HG02623 (cell line): ENCODE data around the gene KCNC4.

ENCODE experiments used
- ATAC-seq: cut with Tn5 transposase; IDR thresholded peaks from one replicate; pipeline ENCODE4 v1.9.1; 2021; ENCODE audit warnings: moderate library complexity; ENCODE audit not compliant: unreplicated experiment

KCNC4 gene

DNA sequence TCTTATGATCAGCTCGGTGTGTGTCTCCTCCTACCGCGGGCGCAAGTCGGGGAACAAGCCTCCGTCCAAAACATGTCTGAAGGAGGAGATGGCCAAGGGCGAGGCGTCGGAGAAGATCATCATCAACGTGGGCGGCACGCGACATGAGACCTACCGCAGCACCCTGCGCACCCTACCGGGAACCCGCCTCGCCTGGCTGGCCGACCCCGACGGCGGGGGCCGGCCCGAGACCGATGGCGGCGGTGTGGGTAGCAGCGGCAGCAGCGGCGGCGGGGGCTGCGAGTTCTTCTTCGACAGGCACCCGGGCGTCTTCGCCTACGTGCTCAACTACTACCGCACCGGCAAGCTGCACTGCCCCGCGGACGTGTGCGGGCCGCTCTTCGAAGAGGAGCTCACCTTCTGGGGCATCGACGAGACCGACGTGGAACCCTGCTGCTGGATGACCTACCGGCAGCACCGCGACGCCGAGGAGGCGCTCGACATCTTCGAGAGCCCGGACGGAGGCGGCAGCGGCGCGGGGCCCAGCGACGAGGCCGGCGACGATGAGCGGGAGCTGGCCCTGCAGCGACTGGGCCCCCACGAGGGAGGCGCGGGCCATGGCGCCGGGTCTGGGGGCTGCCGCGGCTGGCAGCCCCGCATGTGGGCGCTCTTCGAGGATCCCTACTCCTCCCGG is 1.5 kb downstream of the KCNC4 start:
- ATAC-seq = no peak

DNA sequence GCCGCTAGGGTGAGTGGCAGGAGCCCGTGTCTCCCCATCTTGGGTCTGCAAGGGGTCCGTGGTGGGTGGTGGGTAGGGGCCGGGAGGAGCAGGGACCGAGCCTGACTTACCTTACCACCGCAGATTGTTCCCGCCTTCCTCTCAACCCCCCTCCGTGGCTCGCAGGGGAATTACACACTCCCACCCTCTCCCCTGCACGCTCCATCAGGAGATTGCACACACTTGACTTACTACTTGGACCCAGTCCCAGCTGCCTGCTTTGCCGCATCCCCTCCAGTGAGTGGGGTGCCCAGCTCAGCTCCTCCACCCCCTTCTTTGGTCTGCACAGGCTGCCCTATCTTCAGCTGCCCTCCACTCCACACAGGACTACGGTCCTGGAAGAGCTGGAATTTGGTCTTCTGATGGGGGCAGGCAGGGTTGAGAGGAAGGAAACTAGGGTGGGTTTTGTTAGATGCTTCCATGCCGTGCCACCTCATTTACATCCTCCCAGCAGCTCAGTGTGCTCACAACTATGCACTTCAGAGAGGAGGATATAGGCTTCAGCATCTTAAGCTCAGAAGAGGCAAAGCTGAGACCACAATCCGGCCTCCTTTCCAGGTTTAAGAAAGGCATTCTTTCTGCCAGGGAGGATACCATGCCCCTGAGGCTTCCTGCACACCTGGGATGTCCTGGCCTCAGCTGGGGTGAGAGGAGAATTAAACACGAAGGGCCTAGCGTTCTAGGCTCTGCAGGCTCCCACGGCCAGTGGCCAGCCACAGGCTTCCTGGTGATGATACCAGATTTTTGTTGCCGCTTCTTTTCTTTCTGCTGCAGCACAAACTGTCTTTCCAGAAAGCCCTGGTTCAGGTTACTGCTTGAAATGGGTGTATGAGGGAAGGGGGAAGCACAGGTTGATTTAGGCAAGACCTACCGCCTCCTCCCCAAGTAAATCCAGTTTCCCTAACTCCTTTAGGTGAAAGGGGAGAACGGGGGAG is 2.3 kb downstream of the KCNC4 start:
- no peak for ATAC-seq

DNA sequence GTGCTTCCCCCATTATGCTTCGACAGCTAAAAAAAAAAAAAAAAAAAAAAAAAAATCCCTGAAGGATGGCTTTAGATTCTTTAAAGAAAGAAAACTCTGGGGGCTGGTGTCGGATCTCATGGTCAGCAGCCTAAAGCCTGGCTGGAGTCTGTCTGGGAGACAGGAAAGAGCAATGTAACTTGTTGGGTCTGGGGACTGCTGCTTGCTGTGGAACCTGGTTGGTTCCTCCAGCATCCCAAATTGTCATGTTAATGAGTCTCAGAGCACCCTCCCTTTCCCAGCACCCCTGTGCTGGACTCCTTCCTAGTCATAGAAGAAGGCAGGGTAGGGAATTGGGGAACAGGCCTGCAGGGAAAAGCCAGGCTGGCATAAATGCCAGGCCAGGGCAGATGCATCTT is 3.0 kb downstream of the KCNC4 start:
- ATAC-seq = no peak

DNA sequence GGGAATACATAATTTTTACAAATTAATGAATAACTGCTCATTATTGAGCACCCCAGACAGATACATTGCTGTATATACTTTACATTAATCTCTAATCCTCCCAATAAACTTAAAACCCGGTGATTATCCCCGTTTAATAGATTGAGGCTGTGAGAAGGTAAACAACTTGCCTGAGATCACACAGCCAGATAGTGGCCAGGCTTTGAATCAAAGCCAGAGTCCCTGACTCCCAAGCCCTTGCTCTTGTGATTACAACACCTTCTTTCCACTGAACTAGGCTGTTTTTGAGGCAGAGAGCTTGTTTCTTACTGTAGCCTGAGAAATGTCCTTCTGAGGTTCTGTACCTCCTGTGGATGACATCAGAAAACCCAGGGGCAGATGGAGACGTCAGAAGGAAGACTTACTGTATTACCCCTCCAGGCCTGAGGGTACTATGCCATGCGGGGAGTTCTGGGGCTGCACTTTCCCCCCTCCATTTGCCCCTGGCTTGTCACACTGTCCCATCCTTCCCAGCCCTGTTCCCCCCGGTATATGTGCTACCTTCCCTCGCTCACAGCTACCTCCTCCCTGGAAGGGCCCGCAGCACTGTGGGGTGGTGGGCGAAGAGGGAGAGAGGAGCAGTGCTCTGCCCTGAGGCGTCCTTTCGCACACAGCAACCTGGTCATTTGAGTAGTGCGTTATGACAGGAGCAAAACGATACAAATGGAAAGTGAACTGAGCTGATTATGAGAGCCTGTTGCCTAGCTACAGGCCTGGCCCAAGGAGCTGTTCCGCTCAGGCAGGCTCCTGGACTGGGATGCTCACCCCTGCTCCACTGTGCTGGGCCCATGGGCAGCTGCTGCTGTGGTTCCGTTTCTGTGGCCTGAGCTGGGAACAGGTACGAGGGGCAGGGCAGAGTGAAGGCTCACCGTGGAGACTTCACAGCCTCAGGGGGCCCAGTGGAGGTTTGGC is 4.6 kb downstream of the KCNC4 start:
- ATAC-seq = no peak

DNA sequence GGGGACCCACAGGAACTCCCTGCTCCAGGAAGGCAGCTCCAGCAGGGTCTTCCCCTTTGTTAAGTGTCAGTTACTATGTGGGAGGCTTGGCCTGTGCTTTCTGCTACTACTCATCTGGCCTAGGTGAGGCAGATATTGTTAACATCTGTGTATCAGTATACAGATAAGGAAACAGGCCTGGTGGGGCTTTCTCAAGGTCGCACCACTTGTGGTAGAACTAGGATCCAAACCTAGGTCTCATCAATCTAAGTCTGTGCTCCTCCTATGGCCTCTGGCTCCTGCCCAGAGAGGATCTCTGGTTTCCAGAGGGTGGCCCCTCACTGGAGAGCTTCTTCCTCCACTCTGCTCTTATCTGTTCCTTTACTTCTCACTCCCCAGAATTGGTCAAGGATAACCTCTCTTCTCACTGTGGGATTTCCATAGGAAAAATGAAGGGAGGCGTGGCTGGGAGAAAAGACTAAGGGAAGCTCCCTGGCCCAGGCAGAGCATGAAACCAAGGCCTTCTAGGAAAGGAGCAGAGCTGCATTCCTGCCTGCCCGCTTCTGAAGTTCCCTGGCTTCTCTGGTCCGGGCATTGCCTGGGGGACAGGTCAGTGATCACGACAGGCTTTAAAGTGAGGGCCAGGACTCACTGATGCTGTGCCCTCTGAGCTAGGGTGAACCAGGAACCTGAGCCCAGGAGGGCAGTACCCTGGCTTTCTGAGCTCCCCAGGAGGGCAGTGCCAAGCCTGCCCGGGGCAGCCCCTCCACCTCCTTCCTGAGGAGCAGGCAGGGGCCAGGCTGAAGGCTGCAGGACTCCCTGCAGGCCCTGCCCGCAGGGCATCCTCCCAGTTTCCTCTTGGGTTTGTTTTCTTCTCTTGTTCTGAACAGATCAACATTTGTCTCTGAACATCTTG is 5.8 kb downstream of the KCNC4 start:
- ATAC-seq = no peak

DNA sequence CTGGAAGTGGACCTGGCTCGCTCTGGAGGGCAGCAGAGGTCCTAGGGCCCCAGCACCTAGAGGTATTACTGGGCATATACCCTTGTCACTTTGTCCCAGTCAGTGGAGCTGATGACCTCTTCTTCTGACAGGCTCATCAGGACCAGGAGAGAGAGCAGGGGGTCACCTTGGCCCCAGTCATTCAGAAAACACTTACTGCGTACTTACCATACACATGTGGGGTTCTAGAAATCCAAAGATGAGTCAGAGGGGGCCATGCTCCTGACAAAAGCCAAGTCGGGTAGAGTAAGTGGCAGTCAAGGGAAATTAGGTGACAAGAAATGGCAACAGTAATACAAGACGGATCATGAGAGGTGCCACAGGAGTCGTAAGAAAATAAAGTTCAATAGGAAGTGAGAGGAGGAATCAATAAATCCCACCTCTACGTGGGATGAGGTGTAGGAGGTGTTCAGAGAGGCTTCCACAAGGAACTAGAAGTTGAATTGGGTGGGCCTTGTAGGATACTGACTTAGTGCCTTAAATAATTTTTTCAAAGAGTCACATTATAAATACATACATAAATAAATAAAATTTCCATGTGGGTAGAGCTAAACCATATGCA is 6.8 kb downstream of the KCNC4 start:
- no peak for ATAC-seq

DNA sequence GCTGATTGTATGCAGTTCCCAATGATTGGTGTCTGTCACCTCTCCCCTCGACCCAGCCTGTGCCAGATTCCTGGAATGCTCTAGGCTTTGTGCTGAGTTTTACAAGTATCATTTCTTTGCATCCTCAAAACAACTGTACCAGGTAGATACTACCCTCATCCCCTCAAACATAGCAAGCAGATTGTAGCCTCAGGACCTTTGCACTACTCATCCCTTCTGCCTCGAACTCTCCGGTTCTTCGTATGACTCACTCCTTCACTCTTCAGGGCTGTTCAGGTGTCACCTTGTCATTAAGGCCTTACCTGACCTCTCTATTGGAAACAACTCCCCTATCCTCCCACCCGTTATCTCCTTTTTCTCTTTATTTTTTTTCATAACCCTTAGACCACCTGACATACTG is 8.0 kb downstream of the KCNC4 start:
- no peak for ATAC-seq

DNA sequence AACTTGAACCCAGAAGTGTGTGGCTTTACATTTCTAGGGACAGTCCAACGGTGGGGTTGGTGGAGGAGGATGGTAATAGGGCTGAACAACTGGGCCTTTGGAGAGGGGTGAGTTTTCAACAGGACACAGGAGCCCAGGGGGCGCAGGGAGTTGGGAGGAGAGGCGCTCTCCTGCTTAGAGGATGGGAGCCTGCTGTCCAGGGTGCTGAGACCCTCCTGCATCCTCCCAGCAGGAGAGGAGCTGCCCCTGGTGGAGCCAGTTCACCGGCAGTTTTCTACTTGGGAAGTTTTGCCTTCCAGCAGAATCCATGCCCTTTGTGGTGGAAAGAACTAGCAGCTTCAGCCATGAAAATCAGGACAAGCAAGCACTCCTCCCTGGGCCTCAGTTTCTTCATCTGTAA is 8.6 kb downstream of the KCNC4 start:
- ATAC-seq = no peak

DNA sequence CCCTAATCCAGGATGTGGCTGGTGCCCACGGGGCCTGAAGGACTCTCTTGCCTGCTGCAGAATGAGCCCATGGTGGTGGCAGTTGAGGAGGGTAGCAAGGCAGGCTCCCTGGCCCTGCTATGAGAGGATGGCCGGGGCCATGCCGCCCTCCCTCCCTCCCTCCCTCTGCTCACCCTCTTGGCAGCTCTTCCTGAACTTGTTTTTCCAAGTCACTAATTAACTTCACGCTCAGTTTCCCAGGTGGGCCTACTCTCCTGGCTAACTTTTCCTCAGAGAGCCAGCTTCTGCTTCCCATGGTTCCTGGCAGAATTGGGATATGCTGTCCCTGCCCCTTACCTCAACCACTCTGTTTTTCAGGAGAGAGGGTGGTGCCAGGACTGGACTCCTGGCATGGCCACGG is 10.2 kb downstream of the KCNC4 start:
- ATAC-seq = no peak

DNA sequence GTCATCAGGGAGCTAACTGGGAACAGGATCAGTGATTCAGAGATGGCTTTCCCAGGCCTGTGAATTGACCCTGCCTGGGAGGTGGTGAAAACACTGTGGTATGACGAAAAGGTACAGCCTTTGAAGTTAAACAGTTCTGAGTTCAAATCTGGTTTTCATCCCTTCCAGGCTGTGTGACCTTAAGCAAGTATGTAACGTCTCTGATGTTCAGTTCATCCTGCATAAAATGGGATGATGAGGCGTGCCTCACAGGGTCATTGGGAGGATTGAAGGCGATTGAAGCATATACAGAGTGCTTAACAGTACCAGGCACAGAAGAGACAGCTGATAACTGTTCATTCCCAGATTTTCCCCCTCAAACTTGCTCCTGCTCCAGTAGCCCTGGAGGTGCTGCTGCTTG is 11.0 kb downstream of the KCNC4 start:
- ATAC-seq = no peak

DNA sequence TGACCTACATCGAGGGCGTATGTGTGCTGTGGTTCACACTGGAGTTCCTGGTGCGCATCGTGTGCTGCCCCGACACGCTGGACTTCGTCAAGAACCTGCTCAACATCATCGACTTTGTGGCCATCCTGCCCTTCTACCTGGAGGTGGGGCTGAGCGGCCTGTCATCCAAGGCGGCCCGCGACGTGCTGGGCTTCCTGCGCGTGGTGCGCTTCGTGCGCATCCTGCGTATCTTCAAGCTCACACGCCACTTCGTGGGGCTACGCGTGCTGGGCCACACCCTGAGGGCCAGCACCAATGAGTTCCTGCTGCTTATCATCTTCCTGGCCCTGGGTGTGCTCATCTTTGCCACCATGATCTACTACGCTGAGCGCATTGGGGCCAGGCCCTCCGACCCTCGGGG is 13.0 kb downstream of the KCNC4 start:
- no peak for ATAC-seq

DNA sequence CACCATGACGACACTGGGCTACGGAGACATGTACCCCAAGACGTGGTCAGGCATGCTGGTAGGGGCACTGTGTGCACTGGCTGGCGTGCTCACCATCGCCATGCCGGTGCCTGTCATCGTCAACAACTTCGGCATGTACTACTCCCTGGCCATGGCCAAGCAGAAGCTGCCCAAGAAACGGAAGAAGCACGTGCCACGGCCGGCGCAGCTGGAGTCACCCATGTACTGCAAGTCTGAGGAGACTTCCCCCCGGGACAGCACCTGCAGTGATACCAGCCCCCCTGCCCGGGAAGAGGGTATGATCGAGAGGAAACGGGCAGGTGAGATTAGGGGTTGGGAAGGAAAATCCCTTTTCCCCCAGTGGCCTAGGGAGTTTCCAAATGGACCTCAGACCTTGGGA is 13.5 kb downstream of the KCNC4 start:
- ATAC-seq = no peak

DNA sequence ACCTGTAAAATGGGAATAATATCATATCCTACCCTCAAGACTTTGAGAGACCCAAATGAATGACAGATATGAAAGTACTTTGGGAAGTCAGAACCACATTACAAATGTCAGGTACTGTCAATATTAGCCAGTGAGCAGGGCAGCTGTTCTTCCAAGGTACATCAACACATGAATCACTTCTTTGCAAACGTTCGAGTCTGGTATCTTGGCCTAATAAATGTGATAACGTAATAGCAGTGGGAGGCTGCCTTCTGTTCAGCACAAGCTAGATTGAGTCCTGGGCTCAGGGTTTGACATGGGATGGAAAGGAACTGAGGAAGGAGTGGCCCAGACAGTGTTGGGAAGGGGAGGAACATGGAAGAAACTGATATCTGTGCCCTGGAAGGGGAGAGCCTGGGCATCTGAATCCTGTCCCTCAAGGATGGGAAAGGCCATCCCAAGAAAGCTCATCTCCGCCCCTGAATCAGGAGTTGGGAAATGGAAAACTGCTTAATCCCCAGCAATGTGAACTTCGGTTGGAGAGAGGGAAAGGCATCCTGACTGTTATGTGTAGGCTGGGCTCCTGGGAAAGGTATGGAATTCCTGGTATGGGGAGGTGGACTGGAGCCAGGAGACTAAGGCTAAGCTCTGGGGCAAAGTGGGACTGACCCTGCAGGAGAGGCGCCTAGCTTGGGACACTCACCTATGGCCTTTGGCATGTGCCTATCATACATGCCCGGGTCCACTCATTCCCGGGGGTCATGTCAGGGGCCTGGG is 14.3 kb downstream of the KCNC4 start:
- ATAC-seq = no peak

DNA sequence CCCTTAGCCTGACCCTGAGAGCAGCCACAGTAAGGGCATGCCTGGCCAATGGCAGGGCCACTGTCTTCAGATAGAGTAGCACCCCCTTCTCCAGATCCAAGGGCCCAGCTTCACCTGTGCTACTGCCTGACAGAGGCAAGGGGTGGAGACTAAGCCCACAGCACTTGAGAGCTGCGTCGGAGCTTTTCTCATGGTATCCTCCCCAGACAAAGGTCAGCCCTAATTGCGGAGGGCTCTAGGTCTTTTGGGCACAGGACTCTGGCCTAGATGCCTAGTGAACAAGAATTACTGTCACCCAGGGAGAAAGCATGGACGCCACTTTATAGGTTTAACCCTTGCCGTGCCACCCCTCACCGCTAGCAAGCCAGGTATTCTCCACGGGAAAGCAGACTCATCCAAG is 15.1 kb downstream of the KCNC4 start:
- no peak for ATAC-seq

DNA sequence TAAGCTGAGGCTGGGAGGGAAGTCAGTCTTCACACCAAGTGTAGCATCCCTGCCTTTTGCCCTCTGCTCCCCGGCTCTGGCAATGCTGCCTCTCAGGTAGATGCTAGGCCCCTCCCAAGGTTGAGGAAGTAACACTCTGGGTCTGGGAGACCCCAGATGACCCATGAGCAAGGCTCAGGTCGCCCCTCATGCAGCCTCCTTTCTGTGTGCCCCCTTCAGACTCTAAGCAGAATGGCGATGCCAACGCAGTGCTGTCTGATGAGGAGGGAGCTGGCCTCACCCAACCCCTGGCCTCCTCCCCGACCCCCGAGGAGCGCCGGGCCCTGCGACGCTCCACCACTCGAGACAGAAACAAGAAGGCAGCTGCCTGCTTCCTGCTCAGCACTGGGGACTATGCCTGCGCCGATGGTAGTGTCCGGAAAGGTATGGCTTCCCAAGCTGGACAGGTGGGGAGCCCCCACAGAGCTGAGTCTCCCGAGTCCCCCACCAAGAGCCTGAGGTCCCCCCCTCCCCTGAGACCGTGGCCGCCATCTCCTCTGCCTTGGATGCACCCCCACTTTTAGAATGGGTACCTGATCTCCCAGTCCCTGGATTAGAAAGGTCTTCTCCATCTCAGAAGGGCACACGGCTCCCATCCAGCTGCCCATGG is 15.8 kb downstream of the KCNC4 start:
- no peak for ATAC-seq

DNA sequence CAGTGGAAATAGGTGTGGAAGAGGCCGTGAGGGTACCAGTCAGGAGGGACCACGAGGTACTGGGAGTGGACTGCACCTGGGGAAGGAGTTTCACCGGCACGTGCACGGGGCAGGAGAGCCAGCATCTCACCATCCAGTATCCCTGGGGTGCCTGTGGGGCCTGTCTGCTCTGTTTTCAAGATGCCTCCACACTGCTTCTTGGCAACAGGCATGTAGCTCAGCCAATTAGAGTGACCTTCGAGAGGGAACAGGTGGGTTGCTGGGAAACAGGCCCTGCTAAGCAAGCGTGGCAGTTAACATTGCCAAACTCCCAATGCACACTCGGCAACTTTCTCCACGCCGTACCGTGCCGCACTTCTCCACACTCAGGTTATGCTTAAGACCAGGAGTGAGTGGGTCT is 17.7 kb downstream of the KCNC4 start:
- no peak for ATAC-seq

DNA sequence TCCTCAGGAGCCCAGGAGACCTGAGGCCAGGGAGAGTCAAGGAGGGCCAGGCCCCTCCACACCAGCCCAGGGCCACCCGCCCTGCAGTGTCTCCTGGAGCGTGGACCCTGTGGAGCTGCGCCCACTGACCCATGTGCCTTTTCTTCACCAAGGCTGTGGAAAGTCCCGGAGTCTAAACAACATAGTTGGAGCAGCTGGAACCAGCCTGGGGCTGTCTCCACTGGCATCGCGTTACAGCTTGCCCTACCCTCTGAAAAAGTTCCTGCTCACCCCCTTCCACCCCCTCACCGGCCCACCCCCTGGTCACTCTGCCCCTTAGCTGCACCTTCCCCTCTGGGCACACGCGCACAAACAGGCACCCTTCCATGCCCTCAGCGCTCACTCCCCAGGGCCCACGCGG is 18.3 kb downstream of the KCNC4 start:
- ATAC-seq = no peak

DNA sequence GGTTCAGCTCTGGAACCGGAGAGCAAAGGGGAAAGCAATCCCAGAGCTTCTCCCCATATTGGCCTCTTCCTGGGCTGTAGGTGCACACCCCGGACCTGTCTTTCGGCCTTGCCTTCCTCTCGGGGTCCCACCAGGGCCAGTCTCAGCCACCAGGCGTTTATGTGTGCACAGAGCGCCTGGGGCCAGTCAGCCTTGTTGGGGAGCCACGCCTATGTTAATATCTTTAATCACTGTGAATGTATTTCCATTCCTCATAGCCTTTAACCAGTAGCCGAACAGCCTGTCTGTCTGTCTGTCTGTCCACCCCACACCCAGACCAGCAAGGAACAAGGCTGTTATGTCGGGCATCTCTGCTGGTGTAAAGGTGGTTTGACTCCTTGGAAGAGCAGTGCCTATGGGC is 18.8 kb downstream of the KCNC4 start:
- no peak for ATAC-seq
